GM21576 (cell line): ENCODE measurements around the gene DBH.

Experiments used
- ATAC-seq: cut with Tn5 transposase; IDR thresholded peaks from one replicate; pipeline ENCODE4 v1.9.1; 2021; ENCODE audit warnings: mild to moderate bottlenecking, moderate library complexity; ENCODE audit not compliant: unreplicated experiment

The DBH gene

DNA sequence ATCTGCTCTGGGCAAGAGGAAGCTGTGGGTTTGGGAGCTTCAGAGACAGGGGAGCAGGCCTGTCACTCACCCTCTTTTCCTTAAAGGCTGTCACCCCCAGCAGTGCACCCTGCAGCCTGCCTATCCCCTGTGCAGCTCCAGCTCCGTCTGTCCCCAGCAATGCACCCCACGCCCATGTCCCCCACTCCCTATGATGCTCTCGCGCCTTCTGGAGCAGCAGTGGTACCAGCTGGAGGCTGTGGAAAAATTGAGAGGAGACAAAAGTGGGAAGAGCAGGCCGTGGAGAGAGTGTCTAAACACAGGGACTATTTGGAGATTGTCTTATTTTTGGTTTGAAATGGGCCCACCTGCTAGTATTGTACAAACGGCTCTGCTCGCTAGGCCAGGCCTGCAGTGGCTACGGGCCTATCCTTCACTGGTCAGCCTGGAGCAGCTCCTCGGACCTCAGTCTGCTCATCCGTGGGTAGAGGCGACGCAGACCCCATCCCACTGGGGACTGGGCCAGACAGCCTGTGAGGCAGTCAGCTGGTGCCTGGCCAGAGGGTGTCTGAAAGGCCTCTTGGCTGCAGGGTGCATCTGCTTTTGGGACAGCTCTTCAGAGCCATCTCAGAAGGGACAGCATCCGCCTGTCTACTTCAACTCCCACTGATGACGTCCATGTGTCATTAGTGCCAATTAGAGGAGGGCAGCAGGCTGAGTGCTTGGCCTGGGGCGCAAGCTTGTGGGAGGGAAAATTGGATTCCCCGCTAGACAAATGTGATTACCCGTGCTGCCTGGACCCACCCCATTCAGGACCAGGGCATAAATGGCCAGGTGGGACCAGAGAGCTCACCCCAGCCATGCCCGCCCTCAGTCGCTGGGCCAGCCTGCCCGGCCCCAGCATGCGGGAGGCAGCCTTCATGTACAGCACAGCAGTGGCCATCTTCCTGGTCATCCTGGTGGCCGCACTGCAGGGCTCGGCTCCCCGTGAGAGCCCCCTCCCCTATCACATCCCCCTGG lies at the start of gene DBH:
Gene DBH, plus strand, starts transcription at position 831 of the 999 bp plus-strand sequence. Its CDS starts 9 bp downstream, at position 840.
- ATAC-seq = no peak

DNA sequence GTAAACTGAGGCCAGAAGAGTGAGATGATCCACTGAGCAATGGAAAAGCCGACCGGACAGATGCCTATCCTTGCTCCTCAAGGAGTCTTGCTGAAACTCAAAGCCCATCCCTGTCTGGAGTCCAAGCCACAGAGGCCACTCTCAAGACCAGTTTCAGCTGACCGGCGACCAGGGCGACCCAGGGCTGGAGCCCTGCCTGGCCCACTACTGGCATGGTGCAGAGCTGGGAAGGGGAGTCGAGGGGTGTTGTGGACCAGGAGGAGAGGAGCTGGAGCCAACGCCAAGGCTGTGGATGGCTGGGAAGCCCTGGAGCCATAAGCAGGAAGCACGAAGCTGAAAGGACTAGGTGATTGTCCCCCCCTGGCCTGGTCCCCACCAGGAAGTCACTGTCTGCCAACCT lies 49.1 kb upstream of the DBH start:
- ATAC-seq = no peak

DNA sequence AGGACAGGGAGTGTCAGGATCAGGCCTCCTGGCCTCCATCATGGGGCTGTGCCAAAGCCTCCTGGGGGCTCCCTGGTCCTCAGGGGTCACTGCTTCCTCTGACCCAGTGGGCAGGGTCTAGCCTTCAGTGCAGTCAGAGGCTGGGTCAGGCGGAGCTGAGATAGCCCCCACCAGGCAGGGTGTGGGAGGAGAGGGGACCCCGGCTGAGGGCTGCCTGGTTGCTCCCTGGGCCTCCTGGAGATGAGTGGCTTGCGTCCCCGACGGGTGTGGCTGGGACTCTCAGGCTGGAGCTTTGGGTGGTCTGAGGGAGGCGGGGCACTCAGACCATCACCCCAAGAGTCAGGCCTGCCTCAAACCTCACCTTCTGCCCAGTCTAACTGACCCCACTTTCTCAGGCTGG lies 48.7 kb upstream of the DBH start:
- no peak for ATAC-seq

DNA sequence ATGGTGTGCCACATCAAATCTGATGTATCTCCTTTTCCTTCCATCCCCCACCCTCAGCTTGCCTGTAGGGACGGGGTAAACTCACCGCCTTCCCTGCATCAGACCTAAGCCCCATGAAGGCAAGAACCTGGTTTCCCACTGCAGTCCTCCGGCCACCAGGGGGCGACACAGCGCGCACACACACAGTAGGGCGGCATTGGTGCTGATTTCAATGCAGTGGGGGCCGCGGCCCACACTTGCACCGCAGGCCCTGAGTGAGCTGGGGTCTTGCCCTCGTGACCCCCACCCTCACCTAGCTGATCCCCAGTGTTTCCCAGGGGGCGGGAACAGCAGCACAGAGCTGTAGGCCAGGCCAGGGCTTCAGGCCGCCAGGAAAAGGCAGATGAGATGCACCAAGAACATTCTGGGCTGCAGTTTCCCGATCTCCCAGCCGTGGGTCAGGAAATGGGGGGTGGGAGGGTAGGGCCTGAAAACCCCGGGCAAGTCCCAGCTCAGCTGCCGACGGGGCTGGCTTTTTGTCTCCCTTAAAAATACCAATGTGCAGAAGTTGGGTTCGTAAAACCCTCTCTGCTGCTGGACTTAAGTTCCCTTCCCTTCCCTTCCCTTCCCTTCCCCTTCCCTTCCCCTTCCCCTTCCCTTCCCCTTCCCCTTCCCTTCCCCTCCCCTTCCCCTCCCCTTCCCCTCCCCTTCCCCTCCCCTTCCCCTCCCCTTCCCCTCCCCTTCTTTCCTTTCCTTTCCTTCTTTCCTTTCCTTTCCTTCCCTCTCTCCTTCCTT lies 46.5 kb upstream of the DBH start:
- no peak for ATAC-seq

DNA sequence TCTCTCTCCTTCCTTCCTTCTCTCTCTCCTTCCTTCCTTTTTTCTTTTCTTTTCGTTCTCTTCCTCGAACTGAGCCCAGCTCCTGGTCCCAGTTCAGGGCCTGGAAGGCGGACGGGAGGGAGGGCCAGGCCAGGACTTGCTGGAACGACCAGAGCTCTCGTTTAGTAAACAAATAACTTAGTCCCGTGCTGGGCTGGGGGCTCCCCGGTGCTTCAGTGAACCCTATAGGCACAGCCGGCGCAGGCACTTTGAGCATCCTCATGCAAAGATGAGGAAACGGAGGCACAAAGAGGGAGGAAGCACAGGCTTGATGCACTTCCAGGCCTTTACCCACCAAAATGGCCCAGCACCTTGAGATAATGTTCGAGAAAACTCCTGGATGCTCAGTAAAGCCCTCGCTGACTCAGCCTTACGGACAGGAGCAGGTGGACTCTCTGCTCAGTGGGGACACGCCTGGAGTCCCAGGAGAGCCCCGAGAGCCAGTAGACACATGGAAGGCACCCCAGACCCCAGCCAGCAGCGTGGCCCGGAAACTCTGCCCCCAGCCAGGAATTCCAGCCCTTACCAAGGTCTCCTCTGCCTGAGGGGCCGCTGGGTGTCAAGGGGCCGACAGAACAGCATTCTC lies 45.8 kb upstream of the DBH start:
- ATAC-seq = no peak

DNA sequence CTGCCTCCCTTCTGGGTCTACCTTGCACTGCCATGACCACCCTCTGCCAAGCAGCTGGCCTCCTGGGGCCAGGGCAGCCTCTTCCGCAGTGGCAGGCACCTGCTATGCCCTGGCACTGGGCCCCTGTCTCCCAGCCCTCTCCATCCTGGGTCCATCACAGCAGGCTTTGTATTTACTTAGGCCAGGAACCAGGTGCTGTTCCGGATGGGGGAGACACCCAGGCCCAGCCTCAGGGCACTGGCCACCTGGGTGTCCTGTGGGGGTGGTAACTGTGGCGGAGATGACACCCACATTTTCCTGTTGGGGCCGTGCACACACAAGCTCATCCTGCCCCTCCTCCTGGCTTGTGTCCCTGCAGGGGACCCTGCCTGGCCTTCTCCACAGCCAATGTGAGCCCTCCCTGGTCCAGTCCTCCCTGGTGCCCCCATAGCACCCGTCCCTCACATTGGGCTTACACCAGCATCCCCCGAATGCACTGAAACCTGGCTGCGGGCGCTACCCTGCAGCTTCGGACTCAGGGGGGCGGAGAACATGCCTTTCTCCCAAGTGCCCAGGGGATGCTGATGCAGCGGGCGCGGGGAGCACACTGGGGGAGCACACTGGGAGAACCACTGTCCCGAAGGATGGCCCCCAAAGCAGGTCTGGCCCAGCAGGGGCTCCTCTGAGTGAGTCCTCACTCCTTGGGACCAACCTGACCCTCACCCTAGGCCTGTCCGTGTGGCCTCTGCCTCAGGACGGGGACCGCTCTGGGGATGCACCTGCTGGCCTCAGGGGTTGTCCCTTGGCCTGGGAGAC lies 44.9 kb upstream of the DBH start:
- ATAC-seq = no peak

DNA sequence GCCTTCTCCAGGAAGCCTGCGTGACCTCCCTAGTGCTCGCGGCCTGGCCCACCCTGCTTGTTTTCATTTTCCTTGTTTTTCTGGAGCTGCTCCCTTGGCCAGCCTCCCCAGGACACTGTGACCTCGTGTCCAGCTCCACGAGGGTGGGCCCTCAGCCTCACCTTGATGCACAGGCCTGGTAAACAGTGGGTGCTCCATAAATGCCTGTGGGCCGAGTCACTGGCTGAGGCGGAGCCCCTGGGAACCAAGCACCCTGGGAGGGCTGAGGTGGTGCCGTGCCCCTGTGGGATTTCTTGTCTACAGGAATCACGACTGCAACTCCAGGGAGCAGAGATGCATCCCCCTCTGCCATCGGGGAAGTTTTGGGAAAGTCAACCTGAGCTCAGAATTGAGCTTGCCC lies 44.2 kb upstream of the DBH start:
- ATAC-seq = no peak

DNA sequence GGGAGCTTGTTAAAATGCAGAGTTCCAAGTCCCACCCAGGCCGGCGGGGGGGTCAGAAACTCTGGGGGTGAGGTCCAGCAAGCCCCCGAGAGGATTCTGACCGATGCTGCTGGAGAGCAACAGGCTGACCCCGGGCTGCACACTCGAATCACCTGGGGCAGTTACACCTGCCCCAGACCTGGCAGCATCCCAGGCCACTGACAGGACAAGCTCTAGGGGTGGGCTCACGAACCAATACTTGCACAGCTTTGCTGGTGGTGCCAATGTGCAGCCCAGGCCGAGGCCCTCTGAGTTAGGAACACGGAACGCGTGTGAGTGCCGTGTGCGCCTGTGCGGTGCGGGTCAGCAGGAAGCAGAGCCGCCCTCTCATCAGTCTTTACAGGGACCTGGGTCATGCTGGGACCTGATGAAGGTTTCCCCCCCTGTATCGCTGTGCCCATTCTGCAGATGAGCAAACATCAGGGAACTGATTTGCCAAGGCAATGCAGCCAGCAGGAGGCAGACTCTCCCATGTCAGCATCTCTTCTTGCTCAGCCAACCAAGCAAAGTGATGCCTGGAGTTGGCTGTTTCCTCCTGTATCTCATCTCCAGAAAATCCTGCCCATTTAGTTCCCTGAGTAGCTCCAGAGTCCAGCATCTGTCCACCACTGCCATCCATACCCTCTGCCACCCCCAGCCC lies 43.3 kb upstream of the DBH start:
- ATAC-seq = no peak

DNA sequence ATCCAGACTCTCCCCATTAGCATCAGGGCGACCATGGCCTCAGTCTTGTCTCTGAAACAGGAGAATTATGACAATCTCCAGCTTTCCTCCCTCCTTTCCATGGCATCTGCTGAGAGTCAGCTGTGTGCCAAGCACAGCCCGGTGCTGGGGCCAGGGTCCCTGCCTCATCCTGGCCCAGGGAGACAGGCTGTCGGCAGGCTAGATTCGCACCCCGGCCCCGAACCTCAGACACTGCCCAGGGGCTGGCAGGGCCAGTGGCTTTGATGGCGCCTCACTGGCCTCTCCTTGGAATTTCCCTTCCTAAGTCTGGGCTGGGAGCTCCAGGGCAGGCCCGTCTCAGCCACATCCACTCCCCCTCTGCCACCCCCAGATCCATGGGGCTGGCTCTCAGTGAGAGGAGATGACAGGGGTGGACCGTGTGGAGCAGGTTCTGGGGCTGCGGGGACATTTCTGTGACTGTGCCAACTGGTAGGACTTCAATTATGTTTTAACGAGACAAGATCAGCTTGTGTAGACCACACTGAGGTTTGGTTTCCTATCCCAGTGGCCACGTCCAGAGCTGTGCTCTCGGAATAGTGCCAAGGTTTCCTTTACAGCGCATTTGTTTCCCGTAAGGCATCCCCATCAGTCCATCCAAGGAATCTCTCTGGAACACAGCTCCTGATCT lies 42.4 kb upstream of the DBH start:
- ATAC-seq = no peak

DNA sequence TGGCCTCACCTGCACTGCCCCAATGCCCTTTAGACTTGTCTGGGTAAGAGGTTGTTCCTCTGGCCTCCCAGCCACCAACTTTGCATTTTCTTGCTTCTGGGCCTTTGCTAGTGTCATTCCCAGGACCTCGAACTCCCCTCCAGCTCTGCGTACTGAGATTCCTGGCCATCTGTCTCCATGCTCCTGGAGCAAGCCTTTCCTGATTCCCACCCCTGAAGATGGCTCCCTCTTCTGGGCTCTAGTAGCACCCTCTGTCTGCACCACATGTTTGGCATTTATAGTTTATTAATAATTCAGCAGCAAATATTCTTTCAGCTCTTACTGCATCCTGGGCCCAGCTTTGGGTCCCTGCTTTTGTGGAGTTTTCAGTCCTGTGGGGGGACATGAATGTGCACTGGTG lies 41.9 kb upstream of the DBH start:
- ATAC-seq = no peak

DNA sequence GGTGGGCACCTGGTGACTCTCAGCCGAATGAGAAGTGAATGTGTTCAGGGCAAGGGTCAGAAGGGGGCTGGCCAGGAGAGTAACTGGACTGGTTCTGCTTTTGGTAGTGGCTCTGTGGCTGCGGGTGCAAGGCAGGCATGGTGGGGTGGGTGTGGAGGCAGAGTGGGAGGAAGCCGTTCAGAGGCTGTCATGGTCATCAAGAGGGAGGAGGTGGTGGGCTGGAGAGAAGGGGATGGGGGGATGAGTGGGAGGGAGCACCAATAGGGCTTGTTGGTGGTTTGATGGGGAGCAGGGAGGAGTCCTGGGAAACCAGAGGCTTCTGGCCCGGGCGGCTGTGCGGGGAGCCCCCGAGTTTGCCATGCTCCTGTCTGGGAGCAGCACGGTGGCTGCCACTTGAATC lies 40.3 kb upstream of the DBH start:
- ATAC-seq = no peak

DNA sequence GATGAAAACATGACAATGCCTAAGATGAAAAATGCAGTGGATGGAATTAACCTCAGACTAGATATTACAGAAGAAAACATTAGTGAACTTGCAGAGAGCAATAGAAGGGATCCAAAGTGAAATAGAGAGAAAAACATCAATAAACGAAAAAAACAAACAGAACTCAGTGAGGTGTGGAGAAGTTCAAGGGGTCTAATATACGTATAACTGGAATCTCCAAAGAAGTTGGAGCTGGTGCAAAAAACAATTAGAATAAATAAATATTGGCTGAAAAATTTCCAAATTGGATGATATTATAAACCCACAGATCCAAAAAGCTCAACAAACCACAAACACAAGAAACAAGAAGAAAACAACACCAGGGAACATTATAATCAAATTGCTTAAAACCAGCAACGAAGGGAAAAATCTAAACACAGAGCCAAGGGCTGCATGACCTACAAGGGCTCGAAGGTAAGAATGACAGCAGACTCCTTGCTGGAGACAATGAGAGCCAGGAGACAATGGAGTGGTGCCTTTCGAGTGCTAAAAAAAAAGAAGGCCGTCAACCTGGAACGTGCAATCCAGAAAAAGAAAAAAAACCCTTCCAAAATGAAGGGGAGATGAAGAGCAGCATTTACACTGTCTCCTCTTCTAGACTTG lies 38.7 kb upstream of the DBH start:
- ATAC-seq = no peak

DNA sequence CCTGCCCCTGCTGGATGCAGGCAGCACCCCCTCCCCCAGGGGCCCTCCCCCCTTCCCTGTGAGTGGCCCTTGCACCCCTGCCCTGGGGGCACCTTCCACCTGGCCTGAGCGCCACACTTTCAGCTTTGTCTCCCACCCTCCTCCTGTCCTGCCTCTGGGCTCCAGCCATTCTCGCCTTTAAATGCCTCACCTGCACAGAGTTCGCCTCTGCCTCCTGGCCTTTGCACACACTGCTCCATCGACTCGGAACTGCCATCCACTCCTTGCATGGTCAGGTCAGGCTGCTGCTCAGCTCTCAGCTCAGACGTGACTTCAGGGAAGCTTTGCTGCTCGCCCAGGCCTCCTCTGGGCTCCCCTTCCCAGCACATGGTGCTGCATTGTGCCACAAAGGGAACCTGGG lies 37.2 kb upstream of the DBH start:
- ATAC-seq = no peak

DNA sequence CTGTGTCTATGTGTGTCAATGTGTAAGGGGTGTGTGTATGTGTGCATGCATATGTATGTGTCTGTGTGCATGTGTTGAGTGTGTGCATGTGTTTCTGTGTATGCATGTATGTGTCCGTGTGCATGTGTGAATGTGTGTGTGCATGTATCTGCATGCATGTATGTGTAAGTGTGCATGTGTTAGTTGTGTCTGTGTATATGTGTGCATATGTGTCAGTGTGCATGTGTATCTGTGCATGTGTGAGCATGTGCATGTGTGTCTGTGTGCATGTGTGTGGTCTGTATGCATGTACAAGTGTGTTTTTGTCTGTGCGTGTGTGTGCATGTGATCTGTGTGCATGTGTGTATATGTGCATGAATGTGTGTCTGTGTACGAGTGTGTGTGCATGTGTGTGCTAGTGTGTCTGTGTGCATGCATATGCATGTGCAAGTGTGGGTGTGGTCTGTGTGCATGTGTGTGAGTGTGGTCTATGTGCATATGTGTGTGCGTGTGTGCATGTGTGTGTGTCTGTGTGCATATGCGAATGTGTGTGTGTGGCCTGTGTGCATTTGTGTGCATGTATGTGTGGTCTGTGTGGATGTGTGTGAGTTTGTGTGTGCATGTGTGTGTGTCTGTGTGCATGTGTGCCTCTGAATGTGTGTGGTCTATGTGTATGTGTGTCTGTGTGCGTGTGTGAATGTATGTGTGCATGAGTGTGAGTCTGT lies 36.5 kb upstream of the DBH start:
- no peak for ATAC-seq

DNA sequence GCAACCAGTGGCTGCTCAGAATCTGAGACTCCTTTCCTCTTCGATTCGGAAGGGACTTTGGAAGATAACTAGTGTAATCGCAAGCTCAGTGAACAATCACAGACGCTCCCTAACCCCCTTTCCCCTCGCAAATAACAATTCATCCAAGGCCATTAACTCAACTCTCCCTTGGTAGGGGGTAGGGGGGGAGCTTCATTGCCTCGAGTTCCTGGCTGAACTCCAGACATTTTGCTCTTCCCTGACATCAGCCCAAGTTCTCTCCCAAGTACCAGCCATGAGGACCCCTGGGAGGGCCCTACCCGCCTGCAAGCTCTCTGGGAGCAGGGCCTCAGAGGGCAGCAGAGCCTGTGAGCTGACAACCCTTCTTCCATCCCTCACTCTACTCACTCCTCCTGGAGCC lies 35.4 kb upstream of the DBH start:
- no peak for ATAC-seq

DNA sequence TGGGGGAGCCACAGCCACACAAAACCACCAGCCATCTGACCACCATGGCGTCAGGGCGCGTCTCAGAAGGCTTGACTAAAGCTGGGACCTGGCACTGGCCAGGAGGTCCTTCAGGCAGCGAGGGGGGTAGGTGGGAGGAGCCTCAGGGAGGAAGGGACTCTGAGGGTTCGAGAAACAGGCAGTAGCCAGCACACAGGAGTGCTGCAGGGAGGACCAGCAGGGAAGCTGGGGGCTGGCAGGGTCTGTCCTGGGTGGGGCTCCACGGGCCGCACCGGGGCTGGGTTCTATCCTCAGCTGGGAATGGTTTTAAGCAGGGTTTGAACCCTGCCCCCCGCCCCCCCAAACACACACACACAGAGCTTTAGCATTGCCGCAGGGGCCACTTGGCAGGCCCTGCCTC lies 34.4 kb upstream of the DBH start:
- no peak for ATAC-seq

DNA sequence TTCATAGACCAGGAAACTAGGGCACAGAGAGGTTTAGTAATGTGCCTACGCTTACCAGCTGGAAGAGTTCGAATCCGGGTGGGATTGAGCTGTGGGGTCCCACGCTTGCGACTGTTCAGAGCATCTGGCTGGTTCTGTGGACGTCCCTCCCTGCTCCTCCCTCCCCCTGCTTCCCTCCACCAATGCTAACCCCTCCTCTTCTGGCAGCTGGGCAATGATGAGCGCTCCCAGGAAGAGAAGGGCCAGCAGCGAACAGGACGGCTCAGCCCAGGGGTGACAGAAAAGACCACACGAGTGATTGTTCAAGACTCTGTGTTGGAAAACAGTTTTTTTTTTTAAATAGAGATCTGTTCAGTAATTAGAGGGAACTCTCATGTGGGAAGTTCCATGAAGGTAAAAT lies 33.9 kb upstream of the DBH start:
- no peak for ATAC-seq

DNA sequence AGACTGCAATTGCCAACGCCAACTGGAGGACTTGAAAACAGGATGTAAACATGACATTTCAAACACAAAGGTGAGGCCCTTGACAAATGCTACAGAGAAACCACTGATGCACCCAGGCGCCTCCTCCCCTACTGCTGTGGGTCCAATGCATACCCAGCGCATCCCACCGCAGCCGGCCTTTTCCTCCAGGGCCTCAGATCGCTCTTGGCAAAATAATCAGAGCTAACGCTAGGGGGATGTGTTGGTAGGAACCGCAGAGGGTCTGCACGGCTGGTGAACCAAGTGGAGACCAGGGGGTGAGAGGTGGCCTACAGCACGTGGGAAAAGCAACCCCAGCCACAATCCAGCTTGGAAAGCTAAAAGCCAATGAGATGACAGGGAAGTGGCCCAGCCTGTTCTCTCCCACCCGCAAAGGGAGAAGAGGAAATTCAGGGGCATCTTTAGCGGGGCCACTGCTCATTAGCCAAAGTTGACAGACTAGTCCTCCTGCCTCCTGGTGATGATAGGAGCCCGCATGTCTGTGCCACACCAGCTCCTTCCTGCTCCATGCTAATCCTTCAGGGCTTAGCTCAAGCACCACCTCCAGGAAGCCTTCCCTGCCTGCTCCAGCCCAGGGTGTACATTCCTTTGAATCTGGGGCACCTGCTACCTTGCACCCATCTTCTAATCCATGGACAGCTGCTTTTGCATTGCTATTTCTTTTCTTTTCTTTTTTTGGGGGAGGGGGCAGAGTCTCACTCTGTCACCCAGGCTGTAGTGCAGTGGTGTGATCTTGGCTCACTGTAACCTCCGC lies 32.8 kb upstream of the DBH start:
- no peak for ATAC-seq
